ENCODE results near the gene ADCY4.

The ADCY4 gene

DNA sequence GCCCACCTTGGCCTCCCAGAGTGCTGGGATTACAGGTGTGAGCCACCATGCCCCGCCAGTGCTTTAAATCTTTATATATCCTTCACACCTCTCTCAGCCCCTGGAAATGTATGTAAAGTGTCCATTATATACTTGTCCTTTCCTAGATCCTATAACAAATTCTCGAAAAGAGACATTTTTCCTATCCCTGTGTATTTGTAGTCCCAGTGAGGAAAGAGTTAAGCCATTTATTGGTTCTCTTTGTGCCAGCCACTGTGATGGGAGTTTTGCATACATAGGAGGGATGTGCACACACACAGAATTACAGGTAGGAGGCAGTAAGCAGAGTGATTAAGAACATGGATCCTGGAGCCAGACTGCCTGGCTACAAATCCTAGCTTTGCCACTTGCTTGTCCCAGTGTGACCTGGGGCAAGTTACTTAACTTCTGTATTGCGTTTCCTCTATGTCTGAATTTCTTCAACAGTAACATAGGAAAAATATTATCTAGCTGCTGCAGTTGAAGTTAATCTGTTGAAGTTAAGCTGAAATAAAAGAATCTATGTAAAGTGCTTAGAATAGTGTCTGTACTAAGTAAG is 61.4 kb downstream of the ADCY4 start:
- no peak for DNase-seq (ENCODE audit: low spot score)

DNA sequence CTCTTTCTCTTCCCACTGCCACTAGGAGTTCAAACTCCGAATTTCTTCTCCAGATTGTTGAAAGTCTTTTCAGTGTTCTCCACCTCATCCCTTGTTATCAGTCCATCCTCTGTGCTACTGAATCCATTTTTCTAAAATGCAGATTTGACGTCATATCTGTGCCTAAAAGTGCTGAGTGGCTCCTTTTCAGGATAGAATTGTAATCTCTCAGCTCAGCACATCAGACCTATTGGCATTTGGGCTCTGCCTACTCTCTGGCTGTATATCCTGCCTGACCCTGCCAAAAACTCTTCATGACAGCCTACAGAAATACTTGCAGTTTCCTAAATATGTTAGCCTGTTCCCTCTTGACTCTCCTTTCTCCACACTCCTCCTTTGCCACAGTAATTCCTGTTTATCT is 62.4 kb downstream of the ADCY4 start:
- no peak for DNase-seq (ENCODE audit: low spot score)

DNA sequence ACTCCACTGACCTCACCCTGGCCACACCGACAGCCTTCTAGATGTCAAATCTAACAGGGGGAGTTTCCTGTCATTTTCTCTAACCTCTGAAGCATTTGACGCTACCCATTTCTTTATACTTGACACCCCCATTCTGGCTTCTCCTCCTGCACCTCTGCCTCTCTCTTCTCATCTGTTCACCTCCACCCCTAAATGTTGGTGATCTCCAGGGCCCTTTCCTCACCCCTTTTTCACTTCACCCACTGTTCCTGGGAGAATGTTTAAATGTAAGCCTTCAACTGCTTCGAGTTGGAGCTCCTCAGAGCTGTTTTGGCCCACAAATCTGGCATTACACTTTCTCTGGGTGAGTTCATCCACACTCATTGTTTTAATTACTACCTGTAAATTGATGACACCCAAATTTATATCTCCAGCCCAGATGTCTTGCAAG is 63.0 kb downstream of the ADCY4 start:
- no peak for DNase-seq (ENCODE audit: low spot score)

DNA sequence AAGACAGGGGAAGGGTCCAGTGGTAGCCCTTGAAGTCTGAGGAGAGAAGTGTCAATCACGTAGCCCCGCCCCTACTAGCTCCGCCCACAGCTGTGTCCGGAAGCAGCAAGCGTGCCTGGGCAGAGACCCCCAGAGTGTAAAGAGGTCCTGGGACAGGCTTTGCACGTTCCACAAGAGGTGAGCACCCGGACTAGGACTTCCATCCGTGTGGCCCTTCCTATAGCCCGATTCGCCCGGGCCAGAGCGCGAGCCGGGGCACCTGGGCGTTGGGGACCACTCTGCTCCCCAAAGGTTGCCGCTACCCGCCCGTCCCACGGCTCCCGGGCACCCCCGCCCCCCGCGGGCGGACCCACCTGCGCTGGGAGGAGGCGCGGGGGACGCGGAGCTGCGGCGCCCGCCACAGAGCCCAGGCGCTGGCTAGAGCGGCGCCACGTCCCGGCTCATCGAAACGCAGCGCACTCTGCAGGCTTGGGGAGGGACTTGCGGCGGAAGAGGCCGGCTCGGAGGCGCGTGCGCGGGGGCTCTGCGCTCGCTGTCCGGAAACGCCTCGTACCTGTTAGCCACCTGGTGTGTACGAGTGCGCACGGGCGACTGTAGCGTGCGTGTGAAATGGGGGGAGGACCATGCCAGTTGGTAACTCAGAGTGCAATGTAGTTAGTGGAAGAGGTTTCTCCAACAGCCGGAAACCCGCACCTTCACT is 63.6 kb downstream of the ADCY4 start, which contains the start of gene RABGGTA:
Gene RABGGTA (minus strand): TSS at position 464 of the 700 bp plus-strand sequence. CDS start 482 bp downstream, outside the sequence.
- DNase-seq (ENCODE audit: low spot score) = peak; percentile 80

DNA sequence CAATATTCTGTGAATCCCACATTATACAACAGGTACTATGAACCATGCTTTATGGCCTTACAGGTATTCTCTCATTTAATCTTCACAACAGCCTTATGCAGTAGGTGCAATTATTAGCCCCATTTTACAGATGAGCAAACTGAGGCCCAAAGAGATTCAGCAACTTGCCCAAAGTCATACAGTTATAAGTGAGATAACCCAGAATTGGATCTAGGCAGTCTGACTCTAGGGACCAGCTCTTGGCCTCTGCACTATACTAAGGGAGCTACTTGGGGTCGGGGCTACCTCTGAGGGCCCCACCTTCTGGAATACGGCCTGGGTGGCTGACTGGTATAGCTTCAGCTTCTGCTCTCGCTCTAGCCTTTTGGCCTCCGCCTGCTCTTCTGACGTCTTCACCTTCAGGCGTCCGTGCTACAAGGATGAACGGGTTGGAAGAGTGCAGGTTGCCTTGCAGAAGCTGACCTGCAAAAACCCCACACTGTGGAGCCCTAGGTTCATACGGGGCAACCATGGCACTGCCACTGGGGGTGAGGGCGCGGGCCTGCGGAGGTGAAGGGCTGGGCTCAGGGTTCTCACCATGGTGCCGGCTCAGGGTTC is 64.2 kb downstream of the ADCY4 start:
- DNase-seq (ENCODE audit: low spot score) = no peak

DNA sequence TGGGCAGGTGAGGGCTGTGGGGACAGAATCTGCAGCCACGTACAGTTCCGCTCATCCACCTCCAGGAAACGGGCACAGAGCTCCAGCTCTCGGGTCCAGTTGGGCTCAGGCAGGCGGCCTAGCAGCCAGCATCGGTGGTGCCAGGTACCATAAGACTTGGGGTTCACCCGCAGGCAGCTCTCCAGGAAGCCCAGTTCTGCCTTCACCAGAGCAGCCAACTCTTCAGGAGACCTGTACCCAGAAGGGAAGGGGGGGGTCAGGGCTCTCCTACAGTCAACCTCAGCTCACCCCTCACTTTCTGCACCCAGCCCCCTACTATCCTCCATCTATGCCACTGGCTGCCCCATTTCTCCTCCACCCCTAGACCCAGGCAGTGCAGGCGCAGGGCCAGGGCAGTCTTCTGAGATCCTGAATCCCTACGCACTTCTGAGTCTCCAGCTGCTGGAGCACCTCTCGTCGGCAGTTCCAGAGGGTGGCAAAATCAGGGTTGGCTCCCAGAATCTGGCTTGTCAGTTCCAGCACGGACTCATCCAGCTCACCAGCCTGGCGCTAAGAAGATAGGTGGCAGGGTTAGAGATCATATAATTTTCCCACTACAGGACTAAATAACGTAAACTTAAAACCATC is 64.8 kb downstream of the ADCY4 start:
- DNase-seq (ENCODE audit: low spot score) = no peak

DNA sequence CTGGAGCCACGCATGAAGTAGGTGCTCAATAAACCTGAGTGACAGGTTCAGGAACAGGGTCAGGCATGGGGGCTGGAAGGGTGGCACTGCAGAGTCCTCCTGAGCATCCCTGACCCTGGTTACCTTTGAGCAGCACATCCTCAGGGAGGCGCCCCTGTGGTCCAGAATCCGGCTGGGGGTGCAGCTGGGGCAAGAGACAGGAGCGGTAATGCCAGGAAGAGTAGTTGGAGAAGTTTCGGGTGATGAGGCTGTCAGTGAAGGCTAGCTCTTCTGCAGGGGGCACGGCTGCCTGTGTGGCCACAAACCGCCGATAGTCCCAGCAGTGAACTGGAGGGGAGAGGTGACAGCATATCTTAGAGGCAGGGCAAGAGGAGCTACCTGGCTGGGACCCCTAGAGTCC is 65.5 kb downstream of the ADCY4 start:
- no peak for DNase-seq (ENCODE audit: low spot score)

Measured in globus pallidus (tissue), 1 donor.